Mesothelial cell of epicardium (in vitro differentiated cells): ENCODE measurements around the gene PLXNC1. TPM values are rescaled to one million over a fixed set of nuclear protein-coding genes. Genes with fewer than 3 reads are reported as not detected.

ENCODE experiments used
- DNase-seq, 2 experiments: peaks; one replicate each; pipeline ENCODE4 v3.0.0; 2021; ENCODE audit warnings: low spot score in 2 of 2; ENCODE audit not compliant: unreplicated experiment in 2 of 2
- H3K27ac Mint-ChIP-seq: 2 replicates; pipeline ENCODE4 v1.8.0; 2021; ENCODE audit warnings: mixed read lengths
- H3K27me3 Mint-ChIP-seq: 2 replicates; pipeline ENCODE4 v1.8.0; 2021; ENCODE audit warnings: low read depth, mixed read lengths
- H3K36me3 Mint-ChIP-seq: 2 replicates; pipeline ENCODE4 v1.8.0; 2021; ENCODE audit warnings: mixed read lengths
- H3K4me1 Mint-ChIP-seq: 2 replicates; pipeline ENCODE4 v1.8.0; 2021; ENCODE audit warnings: mixed read lengths
- H3K4me3 Mint-ChIP-seq: 2 replicates; pipeline ENCODE4 v1.8.0; 2021; ENCODE audit warnings: mild to moderate bottlenecking, moderate library complexity, mixed read lengths
- H3K9me3 Mint-ChIP-seq: 2 replicates; pipeline ENCODE4 v1.8.0; 2021; ENCODE audit warnings: mixed read lengths
- total RNA-seq: library from RNA; stranded (reverse); gene quantifications from 3 replicates; pipeline ENCODE4 v1.2.1, GENCODE V29; 2021
- TF ChIP-seq, protein P1 (sequence below): fragments of 200-600 bp; sonication (generic); IDR thresholded peaks from one replicate; pipeline ENCODE4 v1.5.0; 2021; ENCODE audit warnings: antibody characterized with exemption; ENCODE audit not compliant: unreplicated experiment

Gene PLXNC1
- total RNA-seq, 1 donor from 2014 or later = 3.4 TPM

DNA sequence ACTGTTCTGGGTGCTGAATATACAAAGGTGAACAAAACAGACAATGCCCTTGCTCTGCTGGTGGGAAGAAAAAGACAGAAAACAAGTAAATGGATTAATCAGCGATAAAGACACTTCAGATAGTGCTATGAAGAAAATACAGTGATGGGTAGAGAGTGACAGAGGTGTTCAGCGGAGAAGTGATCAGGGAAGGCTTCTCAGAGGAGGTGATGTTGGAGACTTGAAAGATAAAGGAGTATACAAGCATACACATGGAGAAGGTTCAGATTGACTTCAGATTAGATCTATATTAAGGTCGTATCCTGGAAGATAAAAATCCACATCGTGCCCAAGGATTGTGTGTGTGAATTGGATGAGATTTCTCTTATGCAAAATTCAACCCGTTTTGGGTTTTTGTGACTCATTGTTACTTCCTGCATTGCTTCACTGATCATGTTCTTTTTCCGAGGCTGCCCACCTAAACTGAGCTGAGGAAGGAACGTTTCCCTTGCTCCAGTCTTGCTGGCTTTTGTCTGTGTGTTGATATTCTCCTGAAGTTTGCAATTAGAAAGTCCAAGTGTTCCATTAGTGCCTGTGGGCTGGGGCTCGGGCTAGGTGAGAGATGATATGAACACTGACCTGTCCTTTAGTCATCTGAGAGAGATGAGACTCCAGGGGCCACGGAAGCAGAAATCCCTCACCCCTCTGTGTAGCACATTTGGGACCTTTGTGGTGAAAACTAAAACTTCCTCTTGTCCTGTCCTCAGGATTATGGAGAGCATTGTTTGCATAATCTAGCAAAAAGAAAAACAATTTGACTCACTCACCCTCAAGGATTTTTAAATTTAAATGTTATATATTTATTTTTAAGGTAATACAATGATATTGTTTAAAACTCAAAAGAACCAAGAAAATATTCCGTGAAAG, 27.6 kb downstream of the PLXNC1 start:
- no peaks in the 10 kb centered on the region for H3K4me1 Mint-ChIP-seq
- TF ChIP-seq, protein P1, sequence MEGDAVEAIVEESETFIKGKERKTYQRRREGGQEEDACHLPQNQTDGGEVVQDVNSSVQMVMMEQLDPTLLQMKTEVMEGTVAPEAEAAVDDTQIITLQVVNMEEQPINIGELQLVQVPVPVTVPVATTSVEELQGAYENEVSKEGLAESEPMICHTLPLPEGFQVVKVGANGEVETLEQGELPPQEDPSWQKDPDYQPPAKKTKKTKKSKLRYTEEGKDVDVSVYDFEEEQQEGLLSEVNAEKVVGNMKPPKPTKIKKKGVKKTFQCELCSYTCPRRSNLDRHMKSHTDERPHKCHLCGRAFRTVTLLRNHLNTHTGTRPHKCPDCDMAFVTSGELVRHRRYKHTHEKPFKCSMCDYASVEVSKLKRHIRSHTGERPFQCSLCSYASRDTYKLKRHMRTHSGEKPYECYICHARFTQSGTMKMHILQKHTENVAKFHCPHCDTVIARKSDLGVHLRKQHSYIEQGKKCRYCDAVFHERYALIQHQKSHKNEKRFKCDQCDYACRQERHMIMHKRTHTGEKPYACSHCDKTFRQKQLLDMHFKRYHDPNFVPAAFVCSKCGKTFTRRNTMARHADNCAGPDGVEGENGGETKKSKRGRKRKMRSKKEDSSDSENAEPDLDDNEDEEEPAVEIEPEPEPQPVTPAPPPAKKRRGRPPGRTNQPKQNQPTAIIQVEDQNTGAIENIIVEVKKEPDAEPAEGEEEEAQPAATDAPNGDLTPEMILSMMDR = no peak
- peaks cover 15% of the 10 kb centered on the region for H3K27me3 Mint-ChIP-seq
- peaks cover 13% of the 10 kb centered on the region for H3K9me3 Mint-ChIP-seq
- DNase-seq = no peak
- H3K36me3 Mint-ChIP-seq = no peaks in the 10 kb centered on the region
- no peak overlapping the region for H3K27ac Mint-ChIP-seq
- H3K4me3 Mint-ChIP-seq = no peak overlapping the region

DNA sequence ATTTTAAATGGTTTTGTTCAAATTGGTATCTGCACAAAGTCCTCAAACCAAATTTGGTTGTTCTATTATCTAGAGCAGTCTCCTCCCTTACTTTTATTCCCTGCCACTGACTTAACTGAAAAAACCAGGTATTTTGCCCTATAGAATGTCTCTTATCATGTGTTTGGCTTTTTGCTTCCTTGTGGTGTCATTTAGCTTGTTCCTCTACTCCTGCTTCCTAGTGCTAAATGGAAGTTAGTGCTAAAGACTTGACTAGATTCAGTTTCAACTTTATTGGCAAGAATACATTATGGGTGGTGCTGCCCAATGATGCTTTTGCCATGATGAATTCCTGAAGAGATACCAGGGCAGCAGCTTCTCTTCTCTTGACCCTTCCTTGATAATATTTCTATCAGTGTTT, 29.7 kb downstream of the PLXNC1 start:
- no peak overlapping the region for H3K27ac Mint-ChIP-seq
- H3K27me3 Mint-ChIP-seq = peaks cover 11% of the 10 kb centered on the region
- no peak for DNase-seq
- no peak overlapping the region for H3K4me3 Mint-ChIP-seq
- peaks cover 2% of the 10 kb centered on the region for H3K4me1 Mint-ChIP-seq
- H3K9me3 Mint-ChIP-seq = peaks cover 13% of the 10 kb centered on the region
- H3K36me3 Mint-ChIP-seq = no peaks in the 10 kb centered on the region
- TF ChIP-seq, protein P1 = no peak

DNA sequence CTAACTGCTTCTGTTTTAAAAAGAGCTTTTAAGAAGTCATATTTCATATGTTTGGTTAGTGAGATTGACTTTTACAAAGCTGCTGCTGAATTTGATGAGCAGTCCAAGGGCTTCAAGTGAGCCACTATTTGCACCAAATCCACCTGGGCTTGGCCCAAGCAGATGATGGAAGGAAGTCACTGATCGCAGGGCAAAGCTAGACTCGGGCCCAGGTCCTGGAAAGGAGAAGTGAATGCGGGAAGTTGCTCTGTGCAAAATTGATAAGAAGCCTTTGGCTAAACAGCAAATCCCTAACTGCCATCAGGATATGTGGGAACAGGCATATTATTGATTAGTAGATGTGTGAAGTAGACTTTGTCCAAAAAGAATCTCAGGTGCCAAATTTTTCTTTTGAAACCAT, 30.5 kb downstream of the PLXNC1 start:
- H3K4me3 Mint-ChIP-seq = no peak overlapping the region
- TF ChIP-seq, protein P1 = no peak
- no peak overlapping the region for H3K27ac Mint-ChIP-seq
- DNase-seq = no peak
- H3K4me1 Mint-ChIP-seq = peaks cover 2% of the 10 kb centered on the region
- peaks cover 13% of the 10 kb centered on the region for H3K27me3 Mint-ChIP-seq
- peaks cover 13% of the 10 kb centered on the region for H3K9me3 Mint-ChIP-seq
- no peaks in the 10 kb centered on the region for H3K36me3 Mint-ChIP-seq

DNA sequence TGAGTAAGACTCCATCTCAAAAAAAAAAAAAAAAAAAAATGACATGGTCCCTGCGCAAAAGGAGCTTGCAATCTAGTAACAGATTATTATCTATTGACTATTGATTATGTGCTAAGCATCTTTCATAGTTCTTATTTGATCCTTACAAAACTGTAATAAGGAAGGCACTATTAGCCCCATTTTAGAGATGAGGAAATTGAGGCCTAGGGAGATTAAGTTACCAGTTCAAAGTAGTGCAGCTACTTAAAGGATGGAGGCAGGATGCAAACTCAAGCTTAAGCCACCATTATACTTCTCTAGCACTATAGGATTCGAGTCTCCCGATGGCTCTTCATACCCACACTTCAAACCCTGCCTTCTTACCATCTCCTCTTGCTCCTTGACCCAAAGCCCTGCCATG, 31.3 kb downstream of the PLXNC1 start:
- no peaks in the 10 kb centered on the region for H3K36me3 Mint-ChIP-seq

DNA sequence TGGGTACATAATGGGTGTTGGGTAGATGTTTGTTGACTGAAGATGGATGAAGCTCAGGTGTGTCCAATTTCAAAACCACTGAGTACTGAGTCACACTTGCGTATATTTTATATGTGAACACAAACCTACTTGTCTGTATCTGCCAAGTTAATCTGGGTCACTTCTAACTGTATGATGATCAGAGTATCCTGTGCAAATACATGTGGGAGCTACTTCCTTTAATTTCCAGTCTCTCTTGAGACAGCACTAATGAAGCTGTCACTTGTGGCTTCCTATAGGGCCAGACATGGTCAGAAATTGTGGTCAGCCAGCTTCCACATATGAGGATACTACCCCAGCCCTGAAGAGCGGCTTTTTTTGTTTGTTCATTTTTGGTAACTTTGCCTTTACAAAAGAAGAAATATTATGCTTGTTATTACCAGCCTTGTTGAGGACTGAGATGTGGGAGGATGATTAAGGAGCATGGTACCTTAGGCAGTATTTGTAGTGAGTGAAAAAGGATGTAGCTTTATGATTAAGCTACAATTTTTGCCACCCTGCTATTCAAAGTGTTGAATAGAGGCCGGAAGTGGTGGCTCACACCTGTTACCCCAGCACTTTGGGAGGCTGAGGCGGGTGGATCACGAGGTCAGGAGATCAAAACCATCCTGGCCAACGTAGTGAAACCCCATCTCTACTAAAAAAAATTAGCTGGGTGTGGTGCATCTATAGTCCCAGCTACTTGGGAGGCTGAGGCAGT, 32.4 kb downstream of the PLXNC1 start:
- H3K4me3 Mint-ChIP-seq = no peak overlapping the region
- TF ChIP-seq, protein P1 = no peak
- H3K27ac Mint-ChIP-seq = no peak overlapping the region
- H3K36me3 Mint-ChIP-seq = no peaks in the 10 kb centered on the region
- H3K9me3 Mint-ChIP-seq = peaks cover 13% of the 10 kb centered on the region
- H3K27me3 Mint-ChIP-seq = peaks cover 14% of the 10 kb centered on the region
- H3K4me1 Mint-ChIP-seq = peaks cover 2% of the 10 kb centered on the region
- no peak for DNase-seq

More for the DNA sequence above, 31.3 kb downstream of the PLXNC1 start:
- Mint-ChIP-seq H3K9me3 (peaks cover 13% of the 10 kb centered on the region), H3K4me3 (no peak overlapping the region), H3K4me1 (peaks cover 2% of the 10 kb centered on the region), H3K27ac (no peak overlapping the region), H3K27me3 (peaks cover 13% of the 10 kb centered on the region)
- TF ChIP-seq, protein P1 = no peak
- DNase-seq = no peak
